ENCODE results near the gene STARD8. TPM values are rescaled to one million over a fixed set of nuclear protein-coding genes. Genes with fewer than 3 reads are reported as not detected.
A peak's percentile ranks its signal among the peaks of the same experiment; 100 is the strongest.

STARD8 gene
- total RNA-seq, 1 donor from 2014 or later: 9.9 TPM

DNA sequence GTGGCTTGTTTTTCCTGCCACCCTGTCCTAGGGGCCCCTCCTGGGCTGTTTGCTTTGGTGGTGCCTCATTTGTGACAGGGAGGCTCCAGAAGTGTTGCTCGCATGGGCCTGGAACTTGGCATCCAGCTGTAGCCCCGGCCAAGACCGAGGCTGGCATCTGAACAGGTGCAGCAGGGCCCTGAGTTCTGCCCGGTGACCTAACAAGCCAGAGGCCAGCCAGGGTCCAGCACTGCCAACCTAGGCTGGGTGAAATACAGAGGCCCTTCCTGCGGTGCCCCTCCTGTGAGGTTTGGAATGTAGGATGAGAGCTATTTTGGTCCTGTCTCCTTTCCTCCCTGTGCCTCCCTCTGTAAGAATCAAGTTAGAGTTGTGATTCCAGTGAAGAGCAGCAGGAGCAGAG is 58.5 kb downstream of the STARD8 start:
- no peak overlapping the region for H3K4me3 Mint-ChIP-seq
- H3K27ac Mint-ChIP-seq: no peak overlapping the region
- H3K36me3 Mint-ChIP-seq: no peaks in the 10 kb centered on the region
- TF ChIP-seq, protein P1, sequence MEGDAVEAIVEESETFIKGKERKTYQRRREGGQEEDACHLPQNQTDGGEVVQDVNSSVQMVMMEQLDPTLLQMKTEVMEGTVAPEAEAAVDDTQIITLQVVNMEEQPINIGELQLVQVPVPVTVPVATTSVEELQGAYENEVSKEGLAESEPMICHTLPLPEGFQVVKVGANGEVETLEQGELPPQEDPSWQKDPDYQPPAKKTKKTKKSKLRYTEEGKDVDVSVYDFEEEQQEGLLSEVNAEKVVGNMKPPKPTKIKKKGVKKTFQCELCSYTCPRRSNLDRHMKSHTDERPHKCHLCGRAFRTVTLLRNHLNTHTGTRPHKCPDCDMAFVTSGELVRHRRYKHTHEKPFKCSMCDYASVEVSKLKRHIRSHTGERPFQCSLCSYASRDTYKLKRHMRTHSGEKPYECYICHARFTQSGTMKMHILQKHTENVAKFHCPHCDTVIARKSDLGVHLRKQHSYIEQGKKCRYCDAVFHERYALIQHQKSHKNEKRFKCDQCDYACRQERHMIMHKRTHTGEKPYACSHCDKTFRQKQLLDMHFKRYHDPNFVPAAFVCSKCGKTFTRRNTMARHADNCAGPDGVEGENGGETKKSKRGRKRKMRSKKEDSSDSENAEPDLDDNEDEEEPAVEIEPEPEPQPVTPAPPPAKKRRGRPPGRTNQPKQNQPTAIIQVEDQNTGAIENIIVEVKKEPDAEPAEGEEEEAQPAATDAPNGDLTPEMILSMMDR (conservative IDR thresholded peaks at IDR 0.05): no peak
- no peaks in the 10 kb centered on the region for H3K9me3 Mint-ChIP-seq
- DNase-seq (ENCODE audit: extremely low spot score, unreplicated experiment): no peak
- no peaks in the 10 kb centered on the region for H3K27me3 Mint-ChIP-seq
- H3K4me1 Mint-ChIP-seq (ENCODE audit: unreplicated experiment): peaks cover 2% of the 10 kb centered on the region

DNA sequence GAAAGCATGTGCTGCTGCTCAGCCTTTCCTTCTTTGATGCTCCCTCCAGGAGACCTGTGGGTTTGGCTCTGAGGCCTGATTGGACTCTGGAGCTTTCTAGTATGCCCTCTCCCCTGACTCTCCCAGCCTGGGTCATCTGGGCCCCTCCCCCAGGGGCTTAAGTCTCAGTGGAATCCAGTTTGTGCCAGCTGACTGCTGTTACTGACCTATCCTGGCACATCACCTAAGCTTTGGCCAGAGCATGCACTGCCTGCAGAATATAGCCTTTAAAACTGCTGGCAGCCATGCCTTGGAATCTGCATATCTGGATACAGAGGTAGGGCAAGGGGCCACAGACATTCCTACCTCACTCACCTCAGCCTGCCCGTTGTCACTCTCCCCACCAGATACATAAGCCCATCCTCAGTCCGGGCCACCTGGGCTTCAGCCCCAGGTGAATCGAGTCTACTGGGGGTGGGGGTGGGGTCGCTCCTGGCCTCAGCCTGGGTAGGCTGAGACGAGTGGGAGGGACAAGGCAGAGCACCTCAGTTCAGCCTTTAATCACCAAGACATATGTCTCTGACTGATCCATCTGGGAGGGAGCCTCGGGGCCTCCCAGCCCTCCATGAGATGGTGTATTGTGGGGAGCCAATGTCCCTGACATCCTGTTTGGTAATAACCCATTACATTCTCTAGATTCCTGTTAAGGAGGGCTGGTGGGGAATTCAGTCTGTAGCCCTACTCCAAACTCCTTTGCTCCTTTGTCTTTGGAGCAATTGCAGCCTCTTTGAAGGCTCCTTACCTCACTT is 61.2 kb downstream of the STARD8 start:
- H3K27me3 Mint-ChIP-seq: no peaks in the 10 kb centered on the region
- no peak overlapping the region for H3K27ac Mint-ChIP-seq
- H3K4me1 Mint-ChIP-seq (ENCODE audit: unreplicated experiment): peaks cover 3% of the 10 kb centered on the region
- H3K9me3 Mint-ChIP-seq: no peaks in the 10 kb centered on the region
- DNase-seq (ENCODE audit: extremely low spot score, unreplicated experiment): no peak
- no peak overlapping the region for H3K4me3 Mint-ChIP-seq
- H3K36me3 Mint-ChIP-seq: no peaks in the 10 kb centered on the region
- TF ChIP-seq, protein P1 (conservative IDR thresholded peaks at IDR 0.05): no peak

DNA sequence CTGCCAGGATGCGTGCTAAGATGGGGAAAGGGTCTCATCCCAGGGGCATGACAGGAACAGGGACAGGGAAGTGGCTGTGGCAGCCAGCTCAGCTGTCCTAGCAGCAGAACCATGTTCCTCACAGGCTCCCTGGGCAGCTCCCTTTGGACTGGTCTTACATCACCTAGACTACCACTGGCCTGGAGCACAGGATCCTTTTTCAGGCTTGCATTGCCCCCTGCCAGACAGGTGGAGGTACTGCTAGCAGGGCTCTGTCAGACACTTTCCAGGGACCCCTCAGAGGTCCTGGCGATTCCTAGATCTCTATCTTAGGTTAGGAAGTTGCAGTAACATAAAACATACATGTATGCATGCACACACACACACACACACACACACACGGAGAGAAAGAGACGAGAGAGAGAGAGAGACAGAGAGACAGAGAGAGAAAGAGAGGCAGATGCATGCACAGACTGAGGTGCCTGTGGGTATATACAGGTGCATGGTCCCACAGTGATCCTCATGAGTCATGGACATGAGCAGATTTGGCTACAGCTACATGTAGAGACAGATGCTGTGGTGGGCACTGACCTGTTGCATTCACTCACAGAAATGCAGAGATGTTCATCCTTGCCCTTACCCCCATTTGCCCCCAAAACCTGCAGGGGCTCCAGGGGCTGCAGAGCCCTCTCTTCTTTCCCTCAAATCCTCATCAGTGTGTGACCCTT is 63.6 kb downstream of the STARD8 start:
- H3K9me3 Mint-ChIP-seq: no peaks in the 10 kb centered on the region
- H3K4me3 Mint-ChIP-seq: no peak overlapping the region
- DNase-seq (ENCODE audit: extremely low spot score, unreplicated experiment): no peak
- no peaks in the 10 kb centered on the region for H3K27me3 Mint-ChIP-seq
- H3K36me3 Mint-ChIP-seq: no peaks in the 10 kb centered on the region
- TF ChIP-seq, protein P1 (conservative IDR thresholded peaks at IDR 0.05): peak; percentile 73
- H3K27ac Mint-ChIP-seq: no peak overlapping the region
- H3K4me1 Mint-ChIP-seq (ENCODE audit: unreplicated experiment): peaks cover 3% of the 10 kb centered on the region

DNA sequence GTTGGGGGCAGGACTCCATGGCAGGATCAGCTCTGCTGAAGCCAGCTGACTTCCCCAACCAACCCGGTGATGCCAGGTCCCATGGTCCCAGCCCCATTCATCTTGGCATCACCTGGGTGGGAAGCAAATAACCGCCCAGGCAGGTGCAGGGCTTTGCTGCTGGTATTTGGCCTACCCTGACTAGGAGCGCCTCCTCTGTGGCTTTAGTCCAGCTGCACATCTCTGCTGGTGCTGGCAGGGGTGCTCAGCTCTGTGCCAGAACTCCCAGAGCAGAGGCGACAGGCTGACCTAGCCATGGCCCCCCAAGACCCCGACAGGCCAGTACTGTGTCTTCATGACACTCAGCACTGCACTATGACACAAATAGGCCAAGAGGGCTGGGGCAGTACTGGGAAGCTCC is 64.4 kb downstream of the STARD8 start:
- H3K36me3 Mint-ChIP-seq: no peaks in the 10 kb centered on the region
- no peak overlapping the region for H3K27ac Mint-ChIP-seq
- no peak overlapping the region for H3K4me3 Mint-ChIP-seq
- peaks cover 3% of the 10 kb centered on the region for H3K4me1 Mint-ChIP-seq (ENCODE audit: unreplicated experiment)
- H3K9me3 Mint-ChIP-seq: no peaks in the 10 kb centered on the region
- no peak for DNase-seq (ENCODE audit: extremely low spot score, unreplicated experiment)
- TF ChIP-seq, protein P1 (conservative IDR thresholded peaks at IDR 0.05): no peak
- no peaks in the 10 kb centered on the region for H3K27me3 Mint-ChIP-seq

DNA sequence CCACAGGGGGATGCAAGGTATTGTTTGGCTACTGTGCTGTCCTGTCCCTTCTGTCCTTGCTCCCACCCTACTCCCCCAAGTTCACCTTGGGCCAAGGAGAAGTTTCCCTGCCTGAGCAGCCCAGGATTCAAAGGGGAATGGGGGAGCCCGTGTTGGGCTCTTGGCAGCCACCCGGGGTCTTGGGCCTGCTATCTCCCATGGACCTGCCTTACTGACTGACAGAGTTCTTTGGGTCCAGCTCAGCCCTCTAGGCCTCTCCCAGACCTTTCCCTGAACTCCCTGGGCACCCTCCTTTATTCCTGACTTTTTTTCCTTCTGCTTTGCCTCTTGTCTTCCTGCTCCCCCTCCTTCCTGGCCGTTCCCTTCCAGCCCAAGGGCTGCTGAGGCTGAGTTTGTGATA is 67.4 kb downstream of the STARD8 start:
- TF ChIP-seq, protein P1 (conservative IDR thresholded peaks at IDR 0.05): no peak
- H3K4me3 Mint-ChIP-seq: no peak overlapping the region
- no peaks in the 10 kb centered on the region for H3K36me3 Mint-ChIP-seq
- peaks cover 3% of the 10 kb centered on the region for H3K4me1 Mint-ChIP-seq (ENCODE audit: unreplicated experiment)
- DNase-seq (ENCODE audit: extremely low spot score, unreplicated experiment): no peak
- no peaks in the 10 kb centered on the region for H3K9me3 Mint-ChIP-seq
- H3K27me3 Mint-ChIP-seq: no peaks in the 10 kb centered on the region
- no peak overlapping the region for H3K27ac Mint-ChIP-seq

All from type B pancreatic cell (in vitro differentiated cells).